GM21526 (cell line): ENCODE results near the gene CDKN2AIP.

Source experiments
- ATAC-seq: cut with Tn5 transposase; IDR thresholded peaks from one replicate; pipeline ENCODE4 v1.9.1; 2021; ENCODE audit warnings: moderate library complexity; ENCODE audit not compliant: unreplicated experiment, low FRiP score

The CDKN2AIP gene

GRCh38 chr4:183485411-183486160, 41.1 kb downstream of the CDKN2AIP start:
- no peak for ATAC-seq

- no peak for ATAC-seq
Measured at GRCh38 chr4:183492791-183493222, 48.4 kb downstream of the CDKN2AIP start.

GRCh38 chr4:183493246-183493645, 48.8 kb downstream of the CDKN2AIP start:
- no peak for ATAC-seq

- no peak for ATAC-seq
Measured at GRCh38 chr4:183495184-183495583, 50.7 kb downstream of the CDKN2AIP start.
